HFFc6 (cell line): ENCODE data around the gene MICAL2. TPM values are rescaled to one million over a fixed set of nuclear protein-coding genes. Genes with fewer than 3 reads are reported as not detected.

Experiments used
- DNase-seq: peaks from one replicate; pipeline ENCODE4 v3.0.0-alpha.2; 2018
- H3K27ac Mint-ChIP-seq: 2 replicates; pipeline ENCODE4 v1.8.0; 2020; ENCODE audit warnings: mild to moderate bottlenecking, mixed read lengths
- H3K27me3 Mint-ChIP-seq: 2 replicates; pipeline ENCODE4 v1.8.0; 2021; ENCODE audit warnings: mild to moderate bottlenecking, moderate library complexity, mixed read lengths; ENCODE audit not compliant: insufficient read depth
- H3K36me3 Mint-ChIP-seq: 2 replicates; pipeline ENCODE4 v1.8.0; 2021; ENCODE audit warnings: low read depth, mixed read lengths
- H3K4me1 Mint-ChIP-seq: 2 replicates; pipeline ENCODE4 v1.8.0; 2020; ENCODE audit warnings: low read depth, mixed read lengths
- H3K4me3 Mint-ChIP-seq: 2 replicates; pipeline ENCODE4 v1.8.0; 2020; ENCODE audit warnings: mild to moderate bottlenecking, moderate library complexity, mixed read lengths
- H3K9me3 Mint-ChIP-seq: 2 replicates; pipeline ENCODE4 v1.8.0; 2020; ENCODE audit warnings: mild to moderate bottlenecking, mixed read lengths
- CTCF ChIP-seq: fragments of 200-600 bp; sonication (generic); IDR thresholded peaks from 2 replicates; pipeline ENCODE4 v1.5.0; 2021; ENCODE audit warnings: antibody characterized with exemption, mild to moderate bottlenecking
- total RNA-seq, 6 experiments: library from RNA; stranded (reverse); fragmentation: NEBNext Ultra II Directional; extraction: Animal tissue kit (Norgen Biotek cat#: 25700); gene quantifications; 2 replicates in 1 of 6; 3 replicates in 5 of 6; pipeline ENCODE4 v1.2.3, GENCODE V29; 2021

Gene MICAL2
- total RNA-seq, 6 experiments from 2014 or later: 199 to 252 (median 233) TPM

DNA sequence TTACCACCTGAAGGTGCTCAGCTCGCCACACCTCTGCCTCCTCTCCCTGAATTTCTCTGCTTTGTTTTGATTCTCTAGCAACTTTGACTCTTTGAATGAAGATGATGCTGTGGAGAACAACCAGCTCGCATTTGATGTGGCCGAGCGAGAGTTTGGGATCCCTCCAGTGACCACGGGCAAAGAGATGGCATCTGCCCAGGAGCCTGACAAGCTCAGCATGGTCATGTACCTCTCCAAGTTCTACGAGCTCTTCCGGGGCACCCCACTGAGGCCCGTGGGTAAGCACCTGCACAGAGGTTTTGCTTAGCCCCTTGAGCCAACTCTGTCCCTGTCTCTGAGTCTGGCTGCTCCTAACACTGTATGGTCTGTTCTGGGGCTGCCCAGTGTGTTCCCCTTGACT, 115.7 kb downstream of the MICAL2 start:
- Mint-ChIP-seq H3K4me3 (no peak overlapping the region), H3K27me3 (peaks cover 3% of the 10 kb centered on the region; the same call in 1 of the 2 replicates), H3K36me3 (peaks cover 64% of the 10 kb centered on the region), H3K27ac (no peak overlapping the region), H3K4me1 (peaks cover 20% of the 10 kb centered on the region), H3K9me3 (no peaks in the 10 kb centered on the region)
- DNase-seq: no peak
- TF ChIP-seq CTCF: no peak

GRCh38 chr11:12229450-12230229, 119.2 kb downstream of the MICAL2 start:
- Mint-ChIP-seq H3K27ac (peak overlapping the region; percentile 97), H3K9me3 (no peaks in the 10 kb centered on the region), H3K27me3 (peaks cover 6% of the 10 kb centered on the region), H3K36me3 (peaks cover 71% of the 10 kb centered on the region), H3K4me1 (peaks cover 51% of the 10 kb centered on the region), H3K4me3 (no peak overlapping the region)
- TF ChIP-seq CTCF: no peak
- no peak for DNase-seq

- H3K27me3 Mint-ChIP-seq: peaks cover 5% of the 10 kb centered on the region
- H3K4me1 Mint-ChIP-seq: peaks cover 76% of the 10 kb centered on the region
- no peak for TF ChIP-seq CTCF
- H3K9me3 Mint-ChIP-seq: no peaks in the 10 kb centered on the region
- peak overlapping the region; percentile 97 for H3K27ac Mint-ChIP-seq
- peak overlapping the region; percentile 65 for H3K4me3 Mint-ChIP-seq
- DNase-seq: peak; percentile 8
- H3K36me3 Mint-ChIP-seq: peaks cover 69% of the 10 kb centered on the region
Measured at GRCh38 chr11:12232160-12232559, 121.8 kb downstream of the MICAL2 start.

GRCh38 chr11:12232817-12233601, 122.6 kb downstream of the MICAL2 start:
- Mint-ChIP-seq H3K27me3 (peaks cover 5% of the 10 kb centered on the region), H3K36me3 (peaks cover 65% of the 10 kb centered on the region), H3K4me1 (peaks cover 79% of the 10 kb centered on the region), H3K4me3 (peak overlapping the region; percentile 65), H3K9me3 (no peaks in the 10 kb centered on the region), H3K27ac (peak overlapping the region; percentile 97)
- TF ChIP-seq CTCF: no peak
- peak; percentile 89 for DNase-seq

DNA sequence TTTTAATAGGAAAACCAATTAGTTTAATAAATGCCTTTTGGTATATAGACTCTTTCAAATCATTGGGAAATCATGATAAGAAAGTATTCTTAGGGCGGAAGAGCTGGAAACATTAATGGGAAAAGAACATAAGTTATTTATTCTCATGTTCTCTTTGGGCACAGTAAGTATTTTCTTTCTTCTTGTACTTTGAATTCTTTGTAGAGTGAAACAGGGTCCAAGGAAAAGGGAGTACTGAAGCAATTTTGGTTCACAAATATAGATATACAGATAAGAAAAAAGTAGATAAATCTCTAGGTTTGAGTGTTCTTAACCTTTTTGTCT, 123.2 kb downstream of the MICAL2 start:
- Mint-ChIP-seq H3K9me3 (no peaks in the 10 kb centered on the region), H3K27me3 (peaks cover 5% of the 10 kb centered on the region), H3K27ac (peak overlapping the region; percentile 97), H3K36me3 (peaks cover 65% of the 10 kb centered on the region), H3K4me3 (peak overlapping the region; percentile 65), H3K4me1 (peaks cover 84% of the 10 kb centered on the region)
- DNase-seq: no peak
- TF ChIP-seq CTCF: no peak
